B cell (primary cell): ENCODE data around the gene KIF21B. TPM values are rescaled to one million over a fixed set of nuclear protein-coding genes. Genes with fewer than 3 reads are reported as not detected.

Experiments used
- ATAC-seq: fragments of 200-7000 bp; cut with Tn5 transposase; one replicate; pipeline ENCODE4 v1.10.0; 2021; ENCODE audit warnings: low read depth, mild to moderate bottlenecking, moderate number of reproducible peaks, moderate library complexity
- CTCF ChIA-PET: fragments of 350-600 bp; sonication (Branson Sonifier 250); formaldehyde crosslinking; loops from one replicate; lab custom pipeline; 2021; ENCODE audit warnings: antibody characterized with exemption, inconsistent platforms; lab: Charles Lee
- POLR2A ChIA-PET: fragments of 350-600 bp; sonication (Branson Sonifier 250); formaldehyde crosslinking; loops from one replicate; lab custom pipeline; 2021; ENCODE audit warnings: antibody characterized with exemption; lab: Charles Lee
- DNase-seq: peaks from one replicate; pipeline ENCODE4 v3.0.0; 2013
- H2AFZ ChIP-seq: 2 replicates; pipeline ENCODE4 v1.6.1; 2012; ENCODE audit warnings: mild to moderate bottlenecking, low read depth, low read length; ENCODE audit not compliant: insufficient read depth, poor library complexity, severe bottlenecking
- H3K27ac ChIP-seq, 2 donors: 1 replicate in 1 of 2; 2 replicates in 1 of 2; pipeline ENCODE4 v1.5.1; 2012 to 2013; ENCODE audit warnings: low read length in 2 of 2, mild to moderate bottlenecking in 2 of 2, moderate library complexity in 1 of 2
- H3K27me3 ChIP-seq, 4 experiments: fragments of 200-600 bp in 1 of 4; sonication (generic) in 1 of 4; replicated peaks in 1 of 4; 1 replicate in 2 of 4; 2 replicates in 2 of 4; pipeline versions ENCODE4 v1.6.1 to v1.7.0; 2013 to 2016; ENCODE audit warnings: low read length in 3 of 4, mild to moderate bottlenecking in 2 of 4, mixed read lengths in 1 of 4, moderate library complexity in 1 of 4; ENCODE audit not compliant: insufficient read depth in 4 of 4, control insufficient read depth in 3 of 4; ENCODE audit errors: control extremely low read depth in 1 of 4
- H3K36me3 ChIP-seq, 2 experiments: replicated peaks in 1 of 2; 1 replicate in 1 of 2; 2 replicates in 1 of 2; pipeline versions ENCODE4 v1.6.1 to v1.7.1; 2013; ENCODE audit warnings: low read length in 1 of 2; ENCODE audit not compliant: insufficient read depth in 2 of 2, control insufficient read depth in 1 of 2; ENCODE audit errors: control extremely low read depth in 1 of 2, extremely low read depth in 1 of 2
- H3K4me1 ChIP-seq, 2 donors: fragments of 200-600 bp in 1 of 2; sonication (generic) in 1 of 2; 1 replicate in 1 of 2; 2 replicates in 1 of 2; pipeline versions ENCODE4 v1.5.1 to v1.6.1; 2013 to 2017; ENCODE audit warnings: low read length in 2 of 2; ENCODE audit not compliant: control insufficient read depth in 2 of 2, insufficient read depth in 2 of 2
- H3K4me2 ChIP-seq: replicated peaks from 2 replicates; pipeline ENCODE3; 2012; ENCODE audit warnings: mild to moderate bottlenecking, low read depth, low read length; ENCODE audit not compliant: poor library complexity, severe bottlenecking
- H3K4me3 ChIP-seq, 5 experiments: fragments of 200-600 bp in 1 of 5; sonication (generic) in 1 of 5; 1 replicate in 3 of 5; 2 replicates in 2 of 5; pipeline versions ENCODE4 v1.5.1 to v1.7.0; 2011 to 2016; ENCODE audit warnings: low read length in 4 of 5, mild to moderate bottlenecking in 4 of 5, low read depth in 2 of 5, control low read depth in 1 of 5, moderate library complexity in 1 of 5; ENCODE audit not compliant: insufficient read depth in 1 of 5; ENCODE audit errors: control extremely low read depth in 1 of 5, extremely low read depth in 1 of 5
- H3K79me2 ChIP-seq: fragments of 200-600 bp; sonication (generic); one replicate; pipeline ENCODE4 v1.6.0; 2016; ENCODE audit warnings: low read length; ENCODE audit not compliant: control insufficient read depth, insufficient read depth
- H3K9ac ChIP-seq: fragments of 200-600 bp; sonication (generic); 2 replicates; pipeline ENCODE4 v1.6.1; 2017; ENCODE audit warnings: mild to moderate bottlenecking, low read length, moderate library complexity
- H3K9me3 ChIP-seq, 3 donors: one replicate each; pipeline versions ENCODE4 v1.6.1 to v1.7.1; 2013; ENCODE audit warnings: low read length in 2 of 3; ENCODE audit not compliant: control insufficient read depth in 2 of 3, insufficient read depth in 1 of 3; ENCODE audit errors: control extremely low read depth in 1 of 3
- H4K20me1 ChIP-seq: 2 replicates; pipeline ENCODE4 v1.6.0; 2012; ENCODE audit warnings: mild to moderate bottlenecking, low read length; ENCODE audit not compliant: insufficient read depth, control insufficient read depth, poor library complexity, severe bottlenecking
- H3K27ac Mint-ChIP-seq: one replicate; pipeline ENCODE4 v1.8.0; 2021; ENCODE audit warnings: mixed read lengths
- H3K27me3 Mint-ChIP-seq: one replicate; pipeline ENCODE4 v1.8.0; 2021; ENCODE audit warnings: mixed read lengths
- H3K4me1 Mint-ChIP-seq: one replicate; pipeline ENCODE4 v1.8.0; 2021; ENCODE audit warnings: mixed read lengths
- H3K4me3 Mint-ChIP-seq: one replicate; pipeline ENCODE4 v1.8.0; 2021; ENCODE audit warnings: mixed read lengths
- H3K9me3 Mint-ChIP-seq: one replicate; pipeline ENCODE4 v1.8.0; 2022; ENCODE audit warnings: mixed read lengths; ENCODE audit not compliant: insufficient read depth
- EZH2 ChIP-seq: IDR thresholded peaks from 2 replicates; pipeline ENCODE4 v1.6.1; 2012; ENCODE audit warnings: borderline replicate concordance, low read depth, mild to moderate bottlenecking, moderate library complexity, low read length; ENCODE audit not compliant: insufficient read depth, poor library complexity, severe bottlenecking
- WGBS: methylation state at CpG from one replicate; pipeline ENCODE4 v1.1.5; 2013; ENCODE audit warnings: missing lambda C conversion rate; ENCODE audit not compliant: insufficient coverage; 5-methylcytosine and 5-hydroxymethylcytosine counted together
- intact Hi-C: fragments of 100-400 bp; cut with micrococcal nuclease; formaldehyde crosslinking; loops from one replicate; pipeline ENCODE4 v1.10.0; 2022
- polyA plus RNA-seq: library from polyadenylated mRNA; depleted of rRNA; stranded (reverse); fragments of >200 nt; gene quantifications from 2 replicates; pipeline ENCODE4 v1.2.3, GENCODE V29; 2012
- total RNA-seq, 2 donors: library from RNA; stranded (reverse); fragments of 120-200 nt in 1 of 2; gene quantifications; 1 replicate in 1 of 2; 2 replicates in 1 of 2; pipeline versions ENCODE4 v1.2.3 to v1.2.4, GENCODE V29; 2013 to 2022
- TF ChIP-seq, protein P1 (sequence below): fragments of 200-600 bp; IDR thresholded peaks from one replicate; pipeline ENCODE4 v1.8.0; 2022; ENCODE audit warnings: antibody characterized with exemption, mild to moderate bottlenecking

KIF21B gene
- total and polyA plus RNA-seq, 2 donors (not counting 1 experiment from before 2014, with no cell fraction given): 41.1 to 41.6 TPM

DNA sequence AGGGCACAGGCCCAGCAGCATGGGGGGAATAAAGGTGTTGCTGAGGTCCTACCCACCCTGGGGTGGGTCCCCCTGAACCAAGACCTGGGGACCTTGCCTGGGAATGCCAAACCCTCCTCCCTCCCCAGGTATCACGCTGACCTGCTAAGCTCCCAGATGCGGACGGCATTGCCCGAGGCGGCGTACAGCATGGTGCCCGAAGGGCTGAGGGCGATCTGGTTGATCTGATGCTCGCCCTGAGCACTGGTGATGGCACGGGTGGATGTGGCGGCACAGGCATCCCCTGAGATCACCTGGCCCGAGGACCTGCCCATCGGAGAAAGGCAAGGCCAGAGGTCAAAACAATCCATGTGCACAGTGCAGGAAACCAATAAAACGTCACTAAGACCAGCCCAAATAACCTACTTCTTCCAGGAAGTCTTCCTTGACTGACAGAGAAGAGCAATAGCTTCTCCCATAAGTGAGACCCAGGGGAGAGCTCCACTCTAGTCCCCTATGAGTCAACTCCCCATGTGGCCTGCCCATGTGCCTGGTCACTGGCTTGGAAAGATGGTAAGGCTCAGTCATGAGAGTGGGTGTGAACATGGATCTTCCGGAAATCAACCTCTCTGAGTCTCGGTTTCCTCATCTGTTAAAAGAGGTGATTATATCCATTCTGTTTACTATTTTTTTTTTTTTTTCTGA lies 46.3 kb downstream of the KIF21B start:
- no peak for DNase-seq
- peaks cover 7% of the 10 kb centered on the region for H4K20me1 ChIP-seq
- H3K4me1 ChIP-seq: no peaks in the 10 kb centered on the region
- no peak overlapping the region for H3K4me2 ChIP-seq
- no peaks in the 10 kb centered on the region for H3K4me1 Mint-ChIP-seq
- TF ChIP-seq, protein P1, sequence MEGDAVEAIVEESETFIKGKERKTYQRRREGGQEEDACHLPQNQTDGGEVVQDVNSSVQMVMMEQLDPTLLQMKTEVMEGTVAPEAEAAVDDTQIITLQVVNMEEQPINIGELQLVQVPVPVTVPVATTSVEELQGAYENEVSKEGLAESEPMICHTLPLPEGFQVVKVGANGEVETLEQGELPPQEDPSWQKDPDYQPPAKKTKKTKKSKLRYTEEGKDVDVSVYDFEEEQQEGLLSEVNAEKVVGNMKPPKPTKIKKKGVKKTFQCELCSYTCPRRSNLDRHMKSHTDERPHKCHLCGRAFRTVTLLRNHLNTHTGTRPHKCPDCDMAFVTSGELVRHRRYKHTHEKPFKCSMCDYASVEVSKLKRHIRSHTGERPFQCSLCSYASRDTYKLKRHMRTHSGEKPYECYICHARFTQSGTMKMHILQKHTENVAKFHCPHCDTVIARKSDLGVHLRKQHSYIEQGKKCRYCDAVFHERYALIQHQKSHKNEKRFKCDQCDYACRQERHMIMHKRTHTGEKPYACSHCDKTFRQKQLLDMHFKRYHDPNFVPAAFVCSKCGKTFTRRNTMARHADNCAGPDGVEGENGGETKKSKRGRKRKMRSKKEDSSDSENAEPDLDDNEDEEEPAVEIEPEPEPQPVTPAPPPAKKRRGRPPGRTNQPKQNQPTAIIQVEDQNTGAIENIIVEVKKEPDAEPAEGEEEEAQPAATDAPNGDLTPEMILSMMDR: no peak
- no peak for TF ChIP-seq EZH2
- no peaks in the 10 kb centered on the region for H3K9me3 Mint-ChIP-seq
- ATAC-seq: no peak
- H3K36me3 ChIP-seq: peaks cover 5 to 78% of the 10 kb centered on the region in 2 experiments
- H3K27ac Mint-ChIP-seq: no peak overlapping the region
- peaks cover 0 to 3% (median 0%) of the 10 kb centered on the region in 3 donors for H3K9me3 ChIP-seq
- H3K4me3 Mint-ChIP-seq: no peak overlapping the region
- H2AFZ ChIP-seq: no peak overlapping the region
- H3K9ac ChIP-seq: no peak overlapping the region
- POLR2A ChIA-PET: interaction anchor here (0.7 kb wide), 1 partner anchor 42 kb away, joined by 3 read pairs; no protein-coding TSS in a partner anchor
- CTCF ChIA-PET: interaction anchor here (0.7 to 8.0 kb wide), 5 partner anchors 43 to 355 kb away, joined by 3 to 303 read pairs (median 3); no protein-coding TSS in a partner anchor
- no peak overlapping the region for H3K4me3 ChIP-seq
- H3K79me2 ChIP-seq: no peaks in the 10 kb centered on the region
- no peaks in the 10 kb centered on the region for H3K27me3 ChIP-seq
- no peaks in the 10 kb centered on the region for H3K27me3 Mint-ChIP-seq
- intact Hi-C loops: no loop called here
- WGBS: 95% methylated on average over 14 of the region's 16 CpGs
- no peak overlapping the region for H3K27ac ChIP-seq

DNA sequence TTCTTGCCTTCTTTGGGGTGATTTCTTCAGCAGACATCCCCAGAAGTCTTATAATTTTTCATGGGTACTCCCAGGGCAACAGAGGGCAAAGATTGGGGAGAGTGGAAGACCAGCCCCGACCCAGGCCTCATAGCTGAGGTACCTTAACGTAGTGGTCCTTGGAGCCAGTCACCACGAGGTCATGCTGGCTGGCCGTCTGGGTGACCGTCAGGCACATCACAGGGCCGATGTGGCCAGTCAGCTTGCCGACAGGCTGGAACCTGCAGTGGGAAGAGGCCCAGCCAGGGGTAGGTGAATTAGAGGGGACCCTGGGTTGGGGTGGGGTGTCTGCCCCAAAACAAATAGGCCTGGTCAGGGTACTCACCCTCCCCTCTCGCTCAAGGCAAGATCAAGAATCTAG lies 46.9 kb downstream of the KIF21B start:
- H3K4me3 ChIP-seq: no peak overlapping the region
- H3K4me2 ChIP-seq: no peak overlapping the region
- peaks cover 0 to 3% (median 0%) of the 10 kb centered on the region in 3 donors for H3K9me3 ChIP-seq
- no peak overlapping the region for H3K4me3 Mint-ChIP-seq
- intact Hi-C loops: no loop called here
- H3K36me3 ChIP-seq: peaks cover 5 to 74% of the 10 kb centered on the region in 2 experiments
- H3K27me3 Mint-ChIP-seq: no peaks in the 10 kb centered on the region
- no peak overlapping the region for H3K9ac ChIP-seq
- H3K27me3 ChIP-seq: no peaks in the 10 kb centered on the region
- H2AFZ ChIP-seq: no peak overlapping the region
- no peak for DNase-seq
- ChIA-PET POLR2A (no interaction called here), CTCF (interaction anchor here (1.0 to 8.0 kb wide), 3 partner anchors 43 to 355 kb away, joined by 3 to 303 read pairs (median 3); no protein-coding TSS in a partner anchor)
- no peaks in the 10 kb centered on the region for H3K79me2 ChIP-seq
- H3K9me3 Mint-ChIP-seq: no peaks in the 10 kb centered on the region
- peaks cover 13% of the 10 kb centered on the region for H4K20me1 ChIP-seq
- H3K4me1 ChIP-seq: no peaks in the 10 kb centered on the region
- H3K4me1 Mint-ChIP-seq: no peaks in the 10 kb centered on the region
- H3K27ac Mint-ChIP-seq: no peak overlapping the region
- H3K27ac ChIP-seq: no peak overlapping the region
- WGBS: 97% methylated on average over 7 of the region's 8 CpGs
- ATAC-seq: no peak
- TF ChIP-seq EZH2: no peak
- TF ChIP-seq, protein P1: no peak
